ENCODE measurements around the gene C16orf86.

The C16orf86 gene

GRCh38 chr16:67656344-67657016 is 10.1 kb upstream of the C16orf86 start:
- Histone ChIP-seq H3K4me3 (ENCODE audit: low read depth in 1 of 2, low read length in 2 of 2) (no peak overlapping the region), H3K4me1 (ENCODE audit: insufficient read depth, low read length) (peaks cover 15% of the 10 kb centered on the region), H3K9me3 (ENCODE audit: low read length) (no peaks in the 10 kb centered on the region), H3K27me3 (ENCODE audit: control insufficient read depth in 1 of 2, insufficient read depth in 2 of 2, low read length in 2 of 2) (peaks cover 21 to 37% of the 10 kb centered on the region in 2 donors), H3K9ac (ENCODE audit: low read length) (no peak overlapping the region), H3K27ac (ENCODE audit: low read depth, low read length) (no peak overlapping the region), H3K36me3 (ENCODE audit: insufficient read depth, low read length) (peaks cover 12% of the 10 kb centered on the region)

DNA sequence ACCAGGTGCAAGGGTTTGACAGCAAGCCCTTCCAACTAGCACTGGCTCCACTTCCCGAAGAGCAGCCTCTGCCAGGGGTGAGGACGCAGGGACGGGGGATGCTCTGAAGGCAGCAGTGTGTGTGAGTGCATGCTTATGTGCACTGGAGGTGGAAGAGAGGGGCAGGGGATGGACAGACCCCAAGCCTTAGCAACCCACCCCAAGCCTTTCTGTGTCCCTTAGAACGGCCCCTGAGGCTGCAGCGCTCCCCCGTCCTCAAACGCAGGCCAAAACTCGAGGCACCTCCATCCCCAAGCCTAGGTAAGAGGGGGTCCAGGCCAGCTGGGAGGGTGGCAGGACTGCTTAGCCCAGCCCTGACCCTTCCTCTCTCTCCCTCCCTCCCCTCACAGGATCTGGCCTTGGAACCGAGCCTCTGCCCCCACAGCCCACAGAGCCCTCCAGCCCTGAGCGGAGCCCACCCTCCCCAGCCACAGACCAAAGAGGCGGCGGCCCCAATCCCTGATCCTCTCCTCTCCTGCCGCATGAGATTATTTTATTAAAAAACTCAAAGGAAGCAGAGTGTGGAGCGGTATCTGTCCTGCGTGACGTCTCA is 9.5 kb upstream of the C16orf86 start:
- Histone ChIP-seq H3K36me3 (ENCODE audit: insufficient read depth, low read length) (peaks cover 12% of the 10 kb centered on the region), H3K27ac (ENCODE audit: low read depth, low read length) (no peak overlapping the region), H3K27me3 (ENCODE audit: control insufficient read depth in 1 of 2, insufficient read depth in 2 of 2, low read length in 2 of 2) (peaks cover 15 to 31% of the 10 kb centered on the region in 2 donors), H3K9ac (ENCODE audit: low read length) (no peak overlapping the region), H3K4me3 (ENCODE audit: low read depth in 1 of 2, low read length in 2 of 2) (no peak overlapping the region), H3K9me3 (ENCODE audit: low read length) (no peaks in the 10 kb centered on the region), H3K4me1 (ENCODE audit: insufficient read depth, low read length) (peaks cover 19% of the 10 kb centered on the region)

GRCh38 chr16:67657751-67658518 is 8.7 kb upstream of the C16orf86 start:
- no peak overlapping the region for H3K27ac ChIP-seq (ENCODE audit: low read depth, low read length)
- H3K27me3 ChIP-seq (ENCODE audit: control insufficient read depth in 1 of 2, insufficient read depth in 2 of 2, low read length in 2 of 2) = peaks cover 11 to 26% of the 10 kb centered on the region in 2 donors
- no peak overlapping the region for H3K9ac ChIP-seq (ENCODE audit: low read length)
- peaks cover 15% of the 10 kb centered on the region for H3K36me3 ChIP-seq (ENCODE audit: insufficient read depth, low read length)
- no peaks in the 10 kb centered on the region for H3K9me3 ChIP-seq (ENCODE audit: low read length)
- H3K4me1 ChIP-seq (ENCODE audit: insufficient read depth, low read length) = peaks cover 19% of the 10 kb centered on the region
- no peak overlapping the region for H3K4me3 ChIP-seq (ENCODE audit: low read depth in 1 of 2, low read length in 2 of 2)

DNA sequence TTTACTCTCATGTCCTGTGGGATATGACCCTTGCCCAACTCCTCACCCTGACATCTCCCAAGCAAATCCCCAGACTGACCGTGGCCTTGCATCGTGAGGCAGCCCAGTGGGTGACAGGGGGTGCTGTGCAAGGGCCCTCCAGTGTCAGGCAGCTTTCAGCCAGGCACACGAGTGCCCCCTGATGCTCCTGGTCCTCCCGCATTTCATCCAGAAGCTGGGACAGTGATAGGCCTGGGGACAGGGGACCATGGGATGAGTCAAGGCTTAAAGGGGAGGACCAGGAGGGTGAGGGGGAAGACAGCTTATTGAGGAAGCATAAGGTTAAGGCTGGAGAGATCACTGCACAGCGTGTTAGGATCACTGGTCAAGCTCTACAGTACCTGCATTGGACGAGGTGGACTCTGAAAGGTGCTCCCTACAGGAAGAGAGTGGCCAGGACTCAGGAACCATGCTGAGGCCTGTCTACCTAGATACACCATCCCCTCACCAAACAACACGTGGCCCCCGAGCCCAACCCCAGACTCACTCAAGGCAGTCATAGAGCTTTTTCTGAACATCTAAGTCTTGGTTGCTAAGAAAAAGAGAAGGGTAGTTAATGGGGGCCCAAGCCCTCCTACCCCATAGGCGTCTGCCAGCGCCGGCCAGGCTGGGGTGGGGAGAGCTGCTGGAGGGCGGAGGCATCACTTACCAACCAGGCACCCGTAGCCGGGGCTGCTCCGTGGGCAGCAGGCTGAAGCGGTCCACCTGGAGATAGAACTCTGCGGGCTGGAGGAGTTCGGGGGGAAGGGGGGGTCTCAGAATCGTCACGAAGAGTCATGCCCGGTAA is 7.6 kb upstream of the C16orf86 start:
- Histone ChIP-seq H3K27ac (ENCODE audit: low read depth, low read length) (peak overlapping the region; percentile 90), H3K36me3 (ENCODE audit: insufficient read depth, low read length) (peaks cover 20% of the 10 kb centered on the region), H3K9ac (ENCODE audit: low read length) (peak overlapping the region; percentile 49), H3K4me1 (ENCODE audit: insufficient read depth, low read length) (peaks cover 19% of the 10 kb centered on the region), H3K4me3 (ENCODE audit: low read depth in 1 of 2, low read length in 2 of 2) (peak overlapping the region; percentile 66 to 69), H3K9me3 (ENCODE audit: low read length) (no peaks in the 10 kb centered on the region), H3K27me3 (ENCODE audit: control insufficient read depth in 1 of 2, insufficient read depth in 2 of 2, low read length in 2 of 2) (peaks cover 10 to 15% of the 10 kb centered on the region in 2 donors)

- Histone ChIP-seq H3K27ac (ENCODE audit: low read depth, low read length) (peak within 1 kb of the TSS; percentile 90), H3K9me3 (ENCODE audit: low read length) (no peaks in the 10 kb centered on the region), H3K4me1 (ENCODE audit: insufficient read depth, low read length) (peaks cover 19% of the 10 kb centered on the region)
These were observed 6.7 kb upstream of the C16orf86 start, which contains the start of gene ACD for GRCh38 chr16:67659675-67660563. Gene ACD (minus strand): TSS chr16:67660260. CDS start chr16:67660220, 40 bp downstream.

GRCh38 chr16:67660564-67661028 is 6.0 kb upstream of the C16orf86 start, which contains the start of gene PARD6A:
Gene PARD6A (plus strand): TSS chr16:67660960. CDS start chr16:67661039, 79 bp downstream.
- no peaks in the 10 kb centered on the region for H3K27me3 ChIP-seq (ENCODE audit: control insufficient read depth in 1 of 2, insufficient read depth in 2 of 2, low read length in 2 of 2)
- no peaks in the 10 kb centered on the region for H3K9me3 ChIP-seq (ENCODE audit: low read length)

More at GRCh38 chr16:67659675-67660563, 6.7 kb upstream of the C16orf86 start, which contains the start of gene ACD:
- Histone ChIP-seq H3K27me3 (ENCODE audit: control insufficient read depth in 1 of 2, insufficient read depth in 2 of 2, low read length in 2 of 2) (peaks cover 1 to 7% of the 10 kb centered on the region in 2 donors), H3K36me3 (ENCODE audit: insufficient read depth, low read length) (peaks cover 20% of the 10 kb centered on the region), H3K4me3 (ENCODE audit: low read depth in 1 of 2, low read length in 2 of 2) (peak within 1 kb of the TSS; percentile 66 to 71), H3K9ac (ENCODE audit: low read length) (peak within 1 kb of the TSS; percentile 54)

GRCh38 chr16:67661101-67661761 is 5.4 kb upstream of the C16orf86 start:
- Histone ChIP-seq H3K27ac (ENCODE audit: low read depth, low read length) (peak overlapping the region; percentile 90), H3K9ac (ENCODE audit: low read length) (peak overlapping the region; percentile 25), H3K4me3 (ENCODE audit: low read depth in 1 of 2, low read length in 2 of 2) (peak overlapping the region; percentile 66 to 71), H3K9me3 (ENCODE audit: low read length) (no peaks in the 10 kb centered on the region), H3K27me3 (ENCODE audit: control insufficient read depth in 1 of 2, insufficient read depth in 2 of 2, low read length in 2 of 2) (no peaks in the 10 kb centered on the region), H3K36me3 (ENCODE audit: insufficient read depth, low read length) (peaks cover 20% of the 10 kb centered on the region), H3K4me1 (ENCODE audit: insufficient read depth, low read length) (peaks cover 27% of the 10 kb centered on the region)

More at GRCh38 chr16:67660564-67661028, 6.0 kb upstream of the C16orf86 start, which contains the start of gene PARD6A:
- peak within 1 kb of the TSS; percentile 66 to 71 for H3K4me3 ChIP-seq (ENCODE audit: low read depth in 1 of 2, low read length in 2 of 2)
- peaks cover 20% of the 10 kb centered on the region for H3K36me3 ChIP-seq (ENCODE audit: insufficient read depth, low read length)
- peak within 1 kb of the TSS; percentile 90 for H3K27ac ChIP-seq (ENCODE audit: low read depth, low read length)
- peak within 1 kb of the TSS; percentile 54 for H3K9ac ChIP-seq (ENCODE audit: low read length)
- H3K4me1 ChIP-seq (ENCODE audit: insufficient read depth, low read length) = peaks cover 22% of the 10 kb centered on the region

- H3K9me3 ChIP-seq (ENCODE audit: low read length) = no peaks in the 10 kb centered on the region
- peaks cover 29% of the 10 kb centered on the region for H3K4me1 ChIP-seq (ENCODE audit: insufficient read depth, low read length)
- H3K36me3 ChIP-seq (ENCODE audit: insufficient read depth, low read length) = peaks cover 20% of the 10 kb centered on the region
- H3K4me3 ChIP-seq (ENCODE audit: low read depth in 1 of 2, low read length in 2 of 2) = no peak overlapping the region
- no peak overlapping the region for H3K9ac ChIP-seq (ENCODE audit: low read length)
- H3K27me3 ChIP-seq (ENCODE audit: control insufficient read depth in 1 of 2, insufficient read depth in 2 of 2, low read length in 2 of 2) = no peaks in the 10 kb centered on the region
- H3K27ac ChIP-seq (ENCODE audit: low read depth, low read length) = no peak overlapping the region
These were observed 4.5 kb upstream of the C16orf86 start for GRCh38 chr16:67661886-67662652.

DNA sequence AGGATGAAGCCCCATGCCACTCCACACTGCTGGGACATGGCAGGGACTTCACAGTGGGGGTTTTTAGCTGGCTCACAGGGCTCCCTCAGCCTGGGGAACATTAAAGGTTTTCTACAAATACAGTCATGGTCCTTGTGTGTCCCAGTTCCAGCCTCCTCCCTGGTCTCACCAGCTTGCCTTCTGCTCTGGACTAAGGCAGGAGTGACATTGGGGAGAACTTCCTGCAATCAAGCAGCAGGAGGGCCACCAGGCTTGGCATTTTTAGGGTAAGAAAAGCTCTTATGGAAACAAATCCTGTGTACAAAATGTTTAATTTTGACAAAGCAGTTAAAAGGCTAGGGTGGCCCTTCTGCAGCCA is 4.0 kb upstream of the C16orf86 start:
- no peak overlapping the region for H3K27ac ChIP-seq (ENCODE audit: low read depth, low read length)
- peaks cover 34% of the 10 kb centered on the region for H3K4me1 ChIP-seq (ENCODE audit: insufficient read depth, low read length)

More for the DNA sequence above, 4.0 kb upstream of the C16orf86 start:
- H3K4me3 ChIP-seq (ENCODE audit: low read depth in 1 of 2, low read length in 2 of 2) = no peak overlapping the region
- H3K9me3 ChIP-seq (ENCODE audit: low read length) = no peaks in the 10 kb centered on the region
- H3K9ac ChIP-seq (ENCODE audit: low read length) = no peak overlapping the region
- no peaks in the 10 kb centered on the region for H3K27me3 ChIP-seq (ENCODE audit: control insufficient read depth in 1 of 2, insufficient read depth in 2 of 2, low read length in 2 of 2)
- H3K36me3 ChIP-seq (ENCODE audit: insufficient read depth, low read length) = peaks cover 17% of the 10 kb centered on the region

Measured in muscle layer of colon (tissue), 2 donors.